ENCODE measurements around the gene SLC6A12. TPM values are rescaled to one million over a fixed set of nuclear protein-coding genes. Genes with fewer than 3 reads are reported as not detected.
"Not testable (repeated sequence)": the region's sequence is repeated elsewhere in the genome, so short reads cannot be mapped to it uniquely, and the experiment has no call there.

The SLC6A12 gene
- polyA plus RNA-seq, 1 donor (not counting 4 experiments of a cell fraction or from before 2014, with no cell fraction given), result not detected

DNA sequence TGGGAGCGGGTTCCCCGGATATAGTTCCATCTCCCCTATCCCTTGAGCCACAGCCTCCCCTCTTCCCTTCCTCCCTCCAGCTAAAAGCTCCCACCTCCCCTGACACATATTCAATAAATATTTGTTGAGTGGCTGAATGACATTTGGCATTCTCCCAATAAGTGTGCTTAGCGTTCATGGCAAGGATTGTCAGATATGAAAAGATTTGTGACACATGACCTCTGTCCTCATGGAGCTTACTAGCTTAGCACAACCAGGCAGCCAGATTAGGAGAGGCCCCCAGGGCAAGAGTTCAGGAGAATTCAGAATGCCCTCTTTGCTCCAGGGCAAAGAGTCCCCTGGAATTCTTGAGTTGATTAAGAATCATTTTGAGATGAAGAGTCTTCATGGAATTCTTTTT is 22.5 kb upstream of the SLC6A12 start:
- Histone ChIP-seq H4K20me1 (ENCODE audit: control insufficient read depth, extremely low read depth, insufficient read depth, low read length) (no peaks in the 10 kb centered on the region), H3K9me1 (ENCODE audit: control insufficient read depth, extremely low read depth, insufficient read depth, low read length) (no peaks in the 10 kb centered on the region), H3K4me3 (ENCODE audit: control insufficient read depth in 2 of 3, extremely low read depth in 1 of 3, insufficient read depth in 2 of 3, low read depth in 1 of 3, low read length in 3 of 3) (no peak overlapping the region), H3K4me2 (ENCODE audit: control insufficient read depth, extremely low read depth, insufficient read depth, low read depth, low read length) (no peak overlapping the region), H3K27ac (ENCODE audit: control insufficient read depth, insufficient read depth, low read length) (no peak overlapping the region), H3K4me1 (ENCODE audit: control insufficient read depth, extremely low read depth, insufficient read depth, low read length) (no peaks in the 10 kb centered on the region), H3K9ac (ENCODE audit: control insufficient read depth, extremely low read depth, insufficient read depth, low read length) (no peak overlapping the region), H2AFZ (ENCODE audit: control insufficient read depth, low read length) (no peak overlapping the region), H3K36me3 (ENCODE audit: control insufficient read depth in 2 of 2, extremely low read depth in 1 of 2, insufficient read depth in 2 of 2, low read length in 2 of 2) (no peaks in the 10 kb centered on the region), H3K79me2 (ENCODE audit: control insufficient read depth, insufficient read depth, low read length) (no peaks in the 10 kb centered on the region), H3K9me3 (ENCODE audit: control insufficient read depth, low read depth, low read length) (no peaks in the 10 kb centered on the region), H3K27me3 (ENCODE audit: control insufficient read depth, extremely low read depth, insufficient read depth, low read length) (no peaks in the 10 kb centered on the region)
- no peak for TF ChIP-seq EZH2 (IDR thresholded peaks at IDR 0.05; ENCODE audit: low read length)
- TF ChIP-seq, protein P1, sequence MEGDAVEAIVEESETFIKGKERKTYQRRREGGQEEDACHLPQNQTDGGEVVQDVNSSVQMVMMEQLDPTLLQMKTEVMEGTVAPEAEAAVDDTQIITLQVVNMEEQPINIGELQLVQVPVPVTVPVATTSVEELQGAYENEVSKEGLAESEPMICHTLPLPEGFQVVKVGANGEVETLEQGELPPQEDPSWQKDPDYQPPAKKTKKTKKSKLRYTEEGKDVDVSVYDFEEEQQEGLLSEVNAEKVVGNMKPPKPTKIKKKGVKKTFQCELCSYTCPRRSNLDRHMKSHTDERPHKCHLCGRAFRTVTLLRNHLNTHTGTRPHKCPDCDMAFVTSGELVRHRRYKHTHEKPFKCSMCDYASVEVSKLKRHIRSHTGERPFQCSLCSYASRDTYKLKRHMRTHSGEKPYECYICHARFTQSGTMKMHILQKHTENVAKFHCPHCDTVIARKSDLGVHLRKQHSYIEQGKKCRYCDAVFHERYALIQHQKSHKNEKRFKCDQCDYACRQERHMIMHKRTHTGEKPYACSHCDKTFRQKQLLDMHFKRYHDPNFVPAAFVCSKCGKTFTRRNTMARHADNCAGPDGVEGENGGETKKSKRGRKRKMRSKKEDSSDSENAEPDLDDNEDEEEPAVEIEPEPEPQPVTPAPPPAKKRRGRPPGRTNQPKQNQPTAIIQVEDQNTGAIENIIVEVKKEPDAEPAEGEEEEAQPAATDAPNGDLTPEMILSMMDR (optimal IDR thresholded peaks at IDR 0.05 in 1 of 3, IDR thresholded peaks at IDR 0.05 in 1 of 3, conservative IDR thresholded peaks at IDR 0.05 in 1 of 3; ENCODE audit: extremely low read depth in 1 of 3, insufficient read depth in 2 of 3, low read length in 3 of 3), result no peak
- FAIRE-seq (no peak), DNase-seq (ENCODE audit: low read depth, low spot score) (no peak)
- dilution Hi-C loops (cut with MboI; ENCODE audit: extremely low pct_ligation_motif_present, low sequenced_read_pairs), result no loop called here

DNA sequence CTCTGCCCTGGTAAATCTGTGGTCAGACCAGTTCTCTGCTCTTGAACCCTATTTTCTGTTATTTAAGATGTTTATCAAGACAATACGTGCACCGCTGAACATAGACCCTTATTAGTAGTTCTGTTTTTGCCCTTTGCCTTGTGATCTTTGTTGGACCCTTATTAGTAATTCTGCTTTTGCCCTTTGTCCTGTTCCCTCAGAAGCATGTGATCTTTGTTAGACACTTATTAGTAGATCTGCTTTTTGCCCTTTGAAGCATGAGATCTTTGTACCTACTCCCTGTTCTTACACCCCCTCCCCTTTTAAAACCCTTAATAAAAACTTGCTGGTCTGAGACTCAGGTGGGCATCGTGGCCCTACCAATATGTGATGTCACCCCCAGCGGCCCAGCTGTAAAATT is 22.0 kb upstream of the SLC6A12 start:
- H3K4me3 ChIP-seq (ENCODE audit: control insufficient read depth in 2 of 3, extremely low read depth in 1 of 3, insufficient read depth in 2 of 3, low read depth in 1 of 3, low read length in 3 of 3); dilution Hi-C loops (cut with MboI; ENCODE audit: extremely low pct_ligation_motif_present, low sequenced_read_pairs); H3K9me1 ChIP-seq (ENCODE audit: control insufficient read depth, extremely low read depth, insufficient read depth, low read length); H3K9ac ChIP-seq (ENCODE audit: control insufficient read depth, extremely low read depth, insufficient read depth, low read length); H3K36me3 ChIP-seq (ENCODE audit: control insufficient read depth in 2 of 2, extremely low read depth in 1 of 2, insufficient read depth in 2 of 2, low read length in 2 of 2); H4K20me1 ChIP-seq (ENCODE audit: control insufficient read depth, extremely low read depth, insufficient read depth, low read length); H2AFZ ChIP-seq (ENCODE audit: control insufficient read depth, low read length); H3K79me2 ChIP-seq (ENCODE audit: control insufficient read depth, insufficient read depth, low read length); FAIRE-seq; H3K27ac ChIP-seq (ENCODE audit: control insufficient read depth, insufficient read depth, low read length); H3K4me2 ChIP-seq (ENCODE audit: control insufficient read depth, extremely low read depth, insufficient read depth, low read depth, low read length); DNase-seq (ENCODE audit: low read depth, low spot score); H3K9me3 ChIP-seq (ENCODE audit: control insufficient read depth, low read depth, low read length); H3K27me3 ChIP-seq (ENCODE audit: control insufficient read depth, extremely low read depth, insufficient read depth, low read length); H3K4me1 ChIP-seq (ENCODE audit: control insufficient read depth, extremely low read depth, insufficient read depth, low read length): not testable (repeated sequence)

DNA sequence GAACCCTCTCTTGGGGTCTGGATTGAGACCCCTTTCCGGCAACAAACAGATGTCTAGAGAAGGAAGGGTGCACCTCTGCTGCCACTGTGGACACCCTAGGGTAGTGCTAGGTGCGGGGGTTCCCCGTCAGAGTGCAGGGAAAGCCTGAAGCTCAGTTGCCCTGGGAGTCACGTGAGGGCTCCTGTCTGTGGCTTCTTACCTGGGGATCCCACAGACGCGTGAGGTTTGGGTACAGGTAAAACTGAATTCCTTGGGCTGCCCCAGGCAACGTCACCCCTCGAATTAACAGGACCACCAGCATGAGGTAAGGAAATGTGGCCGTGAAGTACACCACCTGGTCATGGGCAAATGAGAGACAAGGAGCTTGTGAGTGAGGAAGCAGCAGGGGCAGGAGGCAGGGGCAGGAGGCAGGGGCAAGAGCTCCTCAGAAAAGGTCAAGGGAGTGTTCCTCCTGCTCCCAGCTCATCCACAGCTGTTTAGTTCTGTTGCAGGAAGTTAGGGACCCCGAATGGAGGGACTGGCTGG is 21.0 kb upstream of the SLC6A12 start:
- DNase-seq (ENCODE audit: low read depth, low spot score) (no peak), FAIRE-seq (no peak)
- Histone ChIP-seq H3K9ac (ENCODE audit: control insufficient read depth, extremely low read depth, insufficient read depth, low read length) (no peak overlapping the region), H3K36me3 (ENCODE audit: control insufficient read depth in 2 of 2, extremely low read depth in 1 of 2, insufficient read depth in 2 of 2, low read length in 2 of 2) (no peaks in the 10 kb centered on the region), H3K4me3 (ENCODE audit: control insufficient read depth in 2 of 3, extremely low read depth in 1 of 3, insufficient read depth in 2 of 3, low read depth in 1 of 3, low read length in 3 of 3) (no peak overlapping the region), H4K20me1 (ENCODE audit: control insufficient read depth, extremely low read depth, insufficient read depth, low read length) (no peaks in the 10 kb centered on the region), H3K4me2 (ENCODE audit: control insufficient read depth, extremely low read depth, insufficient read depth, low read depth, low read length) (no peak overlapping the region), H3K4me1 (ENCODE audit: control insufficient read depth, extremely low read depth, insufficient read depth, low read length) (no peaks in the 10 kb centered on the region), H3K9me3 (ENCODE audit: control insufficient read depth, low read depth, low read length) (no peaks in the 10 kb centered on the region), H3K27me3 (ENCODE audit: control insufficient read depth, extremely low read depth, insufficient read depth, low read length) (peaks cover 5% of the 10 kb centered on the region), H3K79me2 (ENCODE audit: control insufficient read depth, insufficient read depth, low read length) (no peaks in the 10 kb centered on the region), H3K27ac (ENCODE audit: control insufficient read depth, insufficient read depth, low read length) (no peak overlapping the region), H3K9me1 (ENCODE audit: control insufficient read depth, extremely low read depth, insufficient read depth, low read length) (no peaks in the 10 kb centered on the region), H2AFZ (ENCODE audit: control insufficient read depth, low read length) (no peak overlapping the region)
- dilution Hi-C loops (cut with MboI; ENCODE audit: extremely low pct_ligation_motif_present, low sequenced_read_pairs), result no loop called here
- TF ChIP-seq, protein P1 (optimal IDR thresholded peaks at IDR 0.05 in 1 of 3, IDR thresholded peaks at IDR 0.05 in 1 of 3, conservative IDR thresholded peaks at IDR 0.05 in 1 of 3; ENCODE audit: extremely low read depth in 1 of 3, insufficient read depth in 2 of 3, low read length in 3 of 3), result no peak
- TF ChIP-seq EZH2 (IDR thresholded peaks at IDR 0.05; ENCODE audit: low read length), result no peak
